Glutamatergic neuron (in vitro differentiated cells): ENCODE data around the gene SLC25A5. TPM values are rescaled to one million over a fixed set of nuclear protein-coding genes. Genes with fewer than 3 reads are reported as not detected.
"Not testable (repeated sequence)": the region's sequence is repeated elsewhere in the genome, so short reads cannot be mapped to it uniquely, and the experiment has no call there.

Source experiments
- DNase-seq: peaks from one replicate; pipeline ENCODE4 v3.0.0; 2022
- H3K27ac Mint-ChIP-seq: one replicate; pipeline ENCODE4 v1.8.0; 2020; ENCODE audit warnings: mild to moderate bottlenecking, mixed read lengths, inconsistent platforms; ENCODE audit not compliant: unreplicated experiment
- H3K27me3 Mint-ChIP-seq: one replicate; pipeline ENCODE4 v1.8.0; 2020; ENCODE audit warnings: mild to moderate bottlenecking, moderate library complexity, mixed read lengths, inconsistent platforms; ENCODE audit not compliant: unreplicated experiment
- H3K36me3 Mint-ChIP-seq: one replicate; pipeline ENCODE4 v1.8.0; 2020; ENCODE audit warnings: mild to moderate bottlenecking, mixed read lengths, inconsistent platforms; ENCODE audit not compliant: unreplicated experiment
- H3K4me1 Mint-ChIP-seq: one replicate; pipeline ENCODE4 v1.8.0; 2020; ENCODE audit warnings: mild to moderate bottlenecking, low read depth, mixed read lengths, inconsistent platforms; ENCODE audit not compliant: unreplicated experiment
- H3K4me3 Mint-ChIP-seq: one replicate; pipeline ENCODE4 v1.8.0; 2020; ENCODE audit warnings: mild to moderate bottlenecking, mixed read lengths, inconsistent platforms; ENCODE audit not compliant: unreplicated experiment
- H3K9me3 Mint-ChIP-seq: one replicate; pipeline ENCODE4 v1.8.0; 2020; ENCODE audit warnings: mild to moderate bottlenecking, moderate library complexity, mixed read lengths, inconsistent platforms; ENCODE audit not compliant: unreplicated experiment
- CTCF ChIP-seq: fragments of 200-600 bp; sonication (generic); IDR thresholded peaks from one replicate; pipeline ENCODE4 v1.5.0; 2021; ENCODE audit not compliant: partially characterized antibody, unreplicated experiment
- total RNA-seq: library from RNA; stranded (reverse); fragmentation: NEBNext Ultra II Directional; extraction: Animal tissue kit (Norgen Biotek cat#: 25700); gene quantifications from one replicate; pipeline ENCODE4 v1.2.1, GENCODE V29; 2021; ENCODE audit not compliant: unreplicated experiment

The SLC25A5 gene
- total RNA-seq, 1 donor from 2014 or later = 179 TPM

DNA sequence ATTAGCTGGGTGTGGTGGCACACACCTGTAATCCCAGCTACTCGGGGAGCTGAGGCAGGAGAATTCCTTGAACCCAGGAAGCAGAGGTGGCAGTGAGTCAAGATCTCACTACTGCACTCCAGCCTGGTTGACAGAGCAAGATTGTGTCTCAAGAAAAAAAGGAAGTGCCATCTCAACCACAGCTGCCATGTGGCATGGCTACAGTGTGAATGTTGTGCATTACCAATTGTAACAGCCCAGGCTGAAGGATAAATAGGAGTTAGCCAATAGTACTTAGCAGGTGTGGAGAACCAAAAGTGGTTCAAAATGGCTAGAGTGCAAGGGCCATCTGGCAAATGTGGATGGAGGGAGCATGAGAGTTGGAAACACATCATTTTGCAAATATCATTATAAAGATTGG, 28.9 kb downstream of the SLC25A5 start:
- no peak overlapping the region for H3K4me3 Mint-ChIP-seq
- H3K27ac Mint-ChIP-seq = no peak overlapping the region
- H3K36me3 Mint-ChIP-seq = no peaks in the 10 kb centered on the region
- H3K9me3 Mint-ChIP-seq = peaks cover 1% of the 10 kb centered on the region
- H3K27me3 Mint-ChIP-seq = no peaks in the 10 kb centered on the region
- H3K4me1 Mint-ChIP-seq = no peaks in the 10 kb centered on the region
- TF ChIP-seq CTCF = no peak
- DNase-seq = no peak

- TF ChIP-seq CTCF = no peak
Observed at GRCh38 chrX:119500061-119500800, 32.0 kb downstream of the SLC25A5 start.

GRCh38 chrX:119501511-119502148, 33.4 kb downstream of the SLC25A5 start:
- H3K27me3 Mint-ChIP-seq = no peaks in the 10 kb centered on the region
- DNase-seq = no peak
- H3K4me1 Mint-ChIP-seq = no peaks in the 10 kb centered on the region
- peaks cover under 1% of the 10 kb centered on the region for H3K9me3 Mint-ChIP-seq
- no peak overlapping the region for H3K4me3 Mint-ChIP-seq
- no peaks in the 10 kb centered on the region for H3K36me3 Mint-ChIP-seq
- H3K27ac Mint-ChIP-seq = no peak overlapping the region
- TF ChIP-seq CTCF = no peak

More at GRCh38 chrX:119500061-119500800, 32.0 kb downstream of the SLC25A5 start:
- no peaks in the 10 kb centered on the region for H3K4me1 Mint-ChIP-seq
- DNase-seq = no peak
- no peak overlapping the region for H3K27ac Mint-ChIP-seq
- peaks cover 1% of the 10 kb centered on the region for H3K9me3 Mint-ChIP-seq
- no peaks in the 10 kb centered on the region for H3K36me3 Mint-ChIP-seq
- no peak overlapping the region for H3K4me3 Mint-ChIP-seq
- H3K27me3 Mint-ChIP-seq = no peaks in the 10 kb centered on the region

DNA sequence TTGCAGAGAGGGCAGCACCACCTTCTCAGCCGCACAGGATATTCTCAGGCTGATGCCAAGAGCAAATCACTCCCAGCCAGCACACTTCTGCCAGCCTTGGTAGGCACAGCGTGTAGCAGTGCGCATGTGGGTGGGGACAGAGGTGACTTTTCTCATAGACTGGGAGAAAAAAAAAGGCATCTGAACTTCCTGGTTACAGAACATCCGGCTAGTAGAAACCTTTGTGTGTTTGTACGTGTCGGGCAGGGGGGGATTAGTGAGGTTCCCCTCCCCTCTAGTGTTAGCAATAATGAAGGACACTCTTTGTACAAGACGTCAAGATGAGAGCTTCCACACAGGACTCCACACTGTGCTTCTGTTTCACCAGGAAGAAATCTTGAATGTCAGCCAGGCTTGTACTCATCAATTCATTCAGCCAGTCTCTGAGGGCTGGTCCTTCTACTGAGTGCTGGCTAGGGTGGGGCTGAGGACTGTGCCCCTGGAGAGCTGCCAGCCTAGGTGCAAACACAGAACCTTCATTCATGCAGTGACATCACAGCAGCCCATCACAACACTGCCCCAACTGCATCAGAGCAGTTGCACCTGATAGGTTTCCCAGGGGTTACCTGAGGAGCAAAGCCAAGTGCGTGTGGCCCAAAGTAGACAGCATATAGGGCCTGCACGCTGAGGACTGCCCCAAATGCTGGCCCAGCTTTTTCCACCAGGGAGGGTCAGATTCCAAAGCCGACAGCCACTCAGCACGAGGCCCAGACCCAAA, 34.7 kb downstream of the SLC25A5 start:
- Mint-ChIP-seq H3K36me3 (no peaks in the 10 kb centered on the region), H3K27ac (no peak overlapping the region), H3K27me3 (no peaks in the 10 kb centered on the region), H3K4me1 (no peaks in the 10 kb centered on the region), H3K4me3 (no peak overlapping the region), H3K9me3 (no peaks in the 10 kb centered on the region)
- no peak for DNase-seq
- TF ChIP-seq CTCF = no peak

GRCh38 chrX:119503484-119503861, 35.2 kb downstream of the SLC25A5 start:
- Mint-ChIP-seq H3K4me1 (no peaks in the 10 kb centered on the region), H3K4me3 (no peak overlapping the region), H3K27me3 (no peaks in the 10 kb centered on the region), H3K36me3 (no peaks in the 10 kb centered on the region), H3K27ac (no peak overlapping the region), H3K9me3 (no peaks in the 10 kb centered on the region)
- no peak for DNase-seq
- TF ChIP-seq CTCF = no peak

GRCh38 chrX:119505145-119505544, 36.9 kb downstream of the SLC25A5 start:
- H3K27me3 Mint-ChIP-seq, H3K9me3 Mint-ChIP-seq, DNase-seq, H3K4me1 Mint-ChIP-seq, H3K4me3 Mint-ChIP-seq, H3K36me3 Mint-ChIP-seq, H3K27ac Mint-ChIP-seq: not testable (repeated sequence)
